SIG-M5 treated with dmso at 0.1 percent for 504 hours (cell line): ENCODE data around the gene CFAP70.
"Not testable (repeated sequence)": the region's sequence is repeated elsewhere in the genome, so short reads cannot be mapped to it uniquely, and the experiment has no call there.

Experiments used
- DNase-seq: peaks from one replicate; lab custom pipeline; 2025; ENCODE audit not compliant: unreplicated experiment; lab: John Stamatoyannopoulos, UW

CFAP70 gene

GRCh38 chr10:73340121-73340520 is 18.5 kb downstream of the CFAP70 start:
- DNase-seq = no peak

- no peak for DNase-seq
Observed at GRCh38 chr10:73339436-73339835, 19.2 kb downstream of the CFAP70 start.

GRCh38 chr10:73338801-73339368 is 19.8 kb downstream of the CFAP70 start:
- no peak for DNase-seq

GRCh38 chr10:73333202-73333601 is 25.5 kb downstream of the CFAP70 start:
- DNase-seq = no peak

- no peak for DNase-seq
Observed at GRCh38 chr10:73332379-73332778, 26.3 kb downstream of the CFAP70 start.

DNA sequence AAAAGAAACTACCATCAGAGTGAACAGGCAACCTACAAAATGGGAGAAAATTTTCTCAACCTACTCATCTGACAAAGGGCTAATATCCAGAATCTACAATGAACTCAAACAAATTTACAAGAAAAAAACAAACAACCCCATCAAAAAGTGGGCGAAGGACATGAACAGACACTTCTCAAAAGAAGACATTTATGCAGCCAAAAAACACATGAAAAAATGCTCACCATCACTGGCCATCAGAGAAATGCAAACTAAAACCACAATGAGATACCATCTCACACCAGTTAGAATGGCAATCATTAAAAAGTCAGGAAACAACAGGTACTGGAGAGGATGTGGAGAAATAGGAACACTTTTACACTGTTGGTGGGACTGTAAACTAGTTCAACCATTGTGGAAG is 30.1 kb downstream of the CFAP70 start:
- not testable (repeated sequence) for DNase-seq

GRCh38 chr10:73325290-73325689 is 33.4 kb downstream of the CFAP70 start:
- DNase-seq = not testable (repeated sequence)

GRCh38 chr10:73323582-73323981 is 35.1 kb downstream of the CFAP70 start:
- DNase-seq = not testable (repeated sequence)

DNA sequence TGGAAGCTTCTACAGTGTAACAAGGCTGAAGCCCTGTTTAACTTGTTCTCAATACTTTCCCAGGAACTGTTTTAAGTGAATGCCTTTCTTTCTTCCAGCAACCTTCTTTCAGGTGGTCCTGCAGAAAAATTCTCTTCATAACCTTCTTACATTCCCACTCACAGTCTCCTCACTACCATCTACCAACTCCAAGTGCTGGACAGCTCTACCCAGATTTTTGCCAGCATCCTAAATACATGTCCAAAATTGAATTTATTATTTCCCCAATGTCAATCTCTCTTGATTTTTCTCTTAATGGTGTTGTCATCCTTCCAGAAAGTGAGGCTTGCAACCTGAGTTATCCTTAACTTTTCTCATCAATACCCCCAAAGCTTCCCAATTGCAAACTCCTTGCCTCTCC is 48.2 kb downstream of the CFAP70 start:
- DNase-seq = no peak

- no peak for DNase-seq
Observed at GRCh38 chr10:73307203-73307800, 51.4 kb downstream of the CFAP70 start.

DNA sequence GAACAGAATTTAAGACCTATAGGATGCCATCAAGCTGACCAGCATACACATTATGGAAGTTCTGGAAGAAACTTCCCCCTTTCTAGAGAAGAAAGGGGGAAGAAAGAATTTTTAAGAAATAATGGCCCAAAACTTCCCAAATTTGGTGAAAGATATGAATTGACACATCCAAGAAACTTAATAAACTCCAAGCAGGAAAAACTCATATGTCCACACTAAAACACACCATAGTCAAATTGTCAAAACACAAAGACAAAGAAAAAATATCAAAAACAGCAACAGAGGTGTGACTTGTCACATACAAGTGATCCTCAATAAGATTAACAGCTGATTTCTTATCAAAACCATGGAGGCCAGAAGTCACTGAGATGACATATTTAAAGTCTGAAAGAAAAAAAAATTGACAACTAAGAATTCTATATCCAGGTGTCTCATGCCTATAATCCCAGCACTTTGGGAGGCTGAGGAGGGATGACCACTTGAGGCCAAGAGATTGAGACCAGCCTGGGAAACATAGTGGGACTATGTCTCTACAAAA is 52.4 kb downstream of the CFAP70 start:
- no peak for DNase-seq

GRCh38 chr10:73296946-73297345 is 61.7 kb downstream of the CFAP70 start:
- no peak for DNase-seq

DNA sequence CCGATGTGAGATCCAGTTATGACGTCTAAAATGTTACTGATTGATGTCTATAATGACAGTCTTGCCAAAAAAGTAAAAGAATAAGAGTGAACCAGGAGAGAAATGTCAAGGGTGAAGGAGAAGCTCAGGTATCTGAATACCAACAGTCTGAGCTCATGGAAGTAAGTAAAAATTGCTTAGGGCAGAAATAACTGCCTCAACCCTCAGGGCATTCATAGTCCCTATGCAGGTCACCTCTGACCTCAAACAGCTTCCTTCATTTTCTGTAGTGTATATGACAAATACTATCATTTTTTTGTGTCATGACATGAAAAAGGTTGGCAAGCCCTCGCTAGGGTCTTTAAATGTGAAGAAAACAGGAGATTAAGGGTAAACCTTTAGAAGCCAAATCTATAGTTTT is 65.2 kb downstream of the CFAP70 start:
- no peak for DNase-seq

DNA sequence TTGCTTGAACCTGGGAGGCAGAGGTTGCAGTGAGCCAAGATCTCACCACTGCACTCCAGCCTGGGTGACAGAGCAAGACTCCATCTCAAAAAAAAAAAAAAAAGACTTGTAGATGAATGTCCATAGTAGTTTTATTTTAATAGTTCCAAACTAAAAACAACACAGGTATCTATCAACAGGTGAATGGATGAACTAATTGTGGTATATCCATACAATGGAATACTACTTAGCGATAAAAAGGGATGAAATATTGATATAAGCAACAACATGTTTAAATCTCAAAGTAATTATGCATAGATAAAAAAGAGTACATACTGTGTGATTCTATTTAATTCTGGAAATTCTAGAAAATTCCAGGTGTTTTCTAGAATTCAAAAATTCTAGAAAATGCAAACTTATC is 68.7 kb downstream of the CFAP70 start:
- DNase-seq = no peak

DNA sequence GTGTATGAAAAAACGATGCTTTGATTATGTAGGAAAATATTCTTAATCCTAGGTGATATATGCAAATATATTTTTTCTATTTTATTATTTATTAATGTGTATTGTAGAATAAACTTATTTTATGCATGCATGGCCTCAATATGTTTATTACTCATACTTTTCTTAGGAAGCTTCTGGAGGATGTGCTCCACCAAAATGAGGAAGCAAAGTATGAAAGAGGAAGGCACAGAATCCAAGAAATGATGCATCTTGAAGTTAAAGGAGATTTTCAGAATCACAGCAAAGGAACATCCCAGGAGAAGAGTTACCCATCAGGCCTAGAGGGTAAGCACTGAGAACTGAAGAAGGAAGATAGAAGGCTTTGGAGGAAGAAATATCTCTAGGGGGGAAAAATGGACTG is 71.2 kb downstream of the CFAP70 start:
- peak; percentile 59 for DNase-seq

DNA sequence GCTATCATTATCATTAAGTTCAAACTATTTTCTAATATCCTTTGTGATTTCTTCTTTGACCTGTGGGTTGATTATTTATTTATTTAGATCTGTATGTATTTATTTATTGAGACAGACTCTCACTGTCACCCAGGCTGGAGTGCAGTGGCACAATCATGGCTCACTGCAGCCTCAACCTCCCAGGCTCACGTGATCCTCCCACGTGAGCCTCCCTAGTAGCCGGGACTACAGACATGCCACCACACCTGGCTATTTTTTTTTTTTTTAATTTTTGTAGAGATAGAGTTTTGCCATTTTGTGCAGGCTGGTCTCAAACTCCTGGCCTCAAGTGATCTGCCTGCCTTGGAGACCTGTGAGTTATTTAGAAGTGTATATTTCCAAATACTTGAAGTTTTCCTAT is 77.6 kb downstream of the CFAP70 start:
- no peak for DNase-seq

- no peak for DNase-seq
Observed at GRCh38 chr10:73264423-73264822, 94.2 kb downstream of the CFAP70 start.

DNA sequence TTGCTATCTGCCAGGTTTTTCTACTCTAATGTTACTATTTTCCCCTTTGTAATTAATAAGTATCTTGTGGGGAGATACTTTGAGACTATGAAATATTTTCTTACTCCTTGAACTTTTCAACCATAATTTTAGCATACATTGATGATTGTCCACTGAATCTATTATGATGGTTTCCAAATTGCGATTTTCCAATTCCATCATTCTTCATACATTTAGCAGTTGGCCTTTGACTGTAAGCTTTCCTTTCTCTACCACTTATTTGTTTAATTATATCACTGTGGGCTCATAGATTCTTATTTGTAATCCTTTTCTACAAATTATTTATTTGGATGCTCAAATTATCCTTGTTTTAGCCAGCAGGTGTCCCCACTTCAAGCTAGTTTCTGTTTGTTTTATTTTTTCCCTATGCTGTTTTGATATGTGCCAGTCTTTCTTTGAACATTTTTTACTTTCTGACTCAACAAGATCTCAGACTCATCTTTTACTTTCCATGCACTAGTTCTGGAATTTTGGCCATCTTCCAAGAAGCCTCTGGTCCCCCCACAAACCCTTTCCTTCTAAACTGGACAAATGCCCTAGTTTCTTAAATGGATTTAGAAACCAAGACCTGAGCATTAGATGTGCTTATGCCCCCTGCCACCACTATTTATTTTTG is 94.8 kb downstream of the CFAP70 start:
- peak; percentile 38 for DNase-seq

- no peak for DNase-seq
Observed at GRCh38 chr10:73262880-73263555, 95.6 kb downstream of the CFAP70 start.

DNA sequence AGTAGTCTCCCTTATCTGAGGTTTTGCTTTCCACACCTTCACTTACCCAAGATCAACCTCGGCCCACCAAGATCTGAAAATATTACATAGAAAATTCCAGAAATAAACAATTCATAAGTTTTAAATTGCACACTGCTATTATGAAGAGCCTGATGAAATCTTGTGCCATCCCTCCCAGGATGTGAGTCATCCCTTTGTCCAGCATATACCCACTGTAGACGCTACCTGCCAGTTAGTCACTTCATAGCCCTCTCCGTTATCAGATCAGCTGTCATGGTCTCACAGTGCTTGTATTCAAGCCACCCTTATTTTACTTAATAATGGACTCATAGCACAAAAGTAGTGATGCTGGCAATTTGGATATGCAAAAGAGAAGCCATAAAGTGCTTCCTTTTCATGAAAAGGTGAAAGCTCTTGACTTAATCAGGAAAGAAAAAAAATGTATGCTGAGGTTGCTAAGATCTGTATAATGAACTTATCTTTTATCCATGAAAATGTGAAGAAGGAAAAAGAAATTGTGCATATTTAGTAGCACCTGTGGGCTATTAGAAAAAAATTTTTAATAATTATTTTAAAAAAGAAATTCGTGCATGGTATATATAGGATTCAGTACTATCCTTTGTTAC is 96.4 kb downstream of the CFAP70 start:
- no peak for DNase-seq

DNA sequence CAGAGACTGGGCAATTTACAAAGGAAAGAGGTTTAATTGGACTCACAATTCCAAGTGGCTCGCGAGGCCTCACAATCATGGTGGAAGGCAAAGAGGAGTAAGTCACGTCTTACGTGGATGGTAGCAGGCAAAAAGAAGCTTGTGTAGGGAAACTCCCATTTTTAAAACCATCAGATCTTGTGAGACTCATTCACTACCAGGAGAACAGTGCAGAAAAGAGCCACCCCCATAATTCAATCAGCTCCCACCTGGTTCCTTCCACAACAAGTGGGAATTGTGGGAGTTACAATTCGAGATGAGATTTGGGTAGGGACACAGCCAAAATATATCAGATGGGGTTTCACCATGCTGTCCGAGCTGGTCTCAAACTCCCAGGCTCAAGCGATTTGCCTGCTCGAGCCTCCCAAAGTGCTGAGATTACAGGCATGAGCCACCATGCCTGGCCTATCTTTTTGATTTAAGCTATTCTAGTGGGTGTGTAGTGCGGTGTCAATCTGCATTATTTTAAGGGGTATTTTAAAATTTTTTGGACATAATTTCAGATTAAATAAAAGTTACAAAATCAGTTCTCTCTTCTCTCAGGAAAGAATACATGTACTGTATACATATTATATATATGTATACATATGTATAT is 97.2 kb downstream of the CFAP70 start:
- DNase-seq = no peak
